HL-60 (cell line): ENCODE results near the gene PGGHG.
"Not testable (repeated sequence)": the region's sequence is repeated elsewhere in the genome, so short reads cannot be mapped to it uniquely, and the experiment has no call there.

Experiments
- DNase-seq, 2 experiments: peaks; one replicate each; pipeline ENCODE4 v3.0.0-alpha.2; 2010 to 2020; ENCODE audit warnings: low read depth in 1 of 2, low spot score in 1 of 2
- H3K27ac ChIP-seq: fragments of 250-450 bp; sonication (Bioruptor Pico); replicated peaks from 2 replicates; pipeline ENCODE4 v1.5.1; 2020; ENCODE audit warnings: mild to moderate bottlenecking, moderate library complexity
- H3K27me3 ChIP-seq: fragments of 250-450 bp; sonication (Bioruptor Pico); 2 replicates; pipeline ENCODE4 v1.5.1; 2021; ENCODE audit warnings: mild to moderate bottlenecking, moderate library complexity; ENCODE audit not compliant: insufficient read depth, poor library complexity, severe bottlenecking
- H3K4me3 ChIP-seq: replicated peaks from 2 replicates; pipeline ENCODE4 v1.5.1; 2011; ENCODE audit warnings: mild to moderate bottlenecking, control low read depth, low read length; ENCODE audit not compliant: insufficient read depth
- GABPA ChIP-seq: IDR thresholded peaks from 2 replicates; pipeline ENCODE4 v1.6.1; 2012; ENCODE audit warnings: low read depth
- POLR2AphosphoS5 ChIP-seq: IDR thresholded peaks from 2 replicates; pipeline ENCODE4 v1.6.1; 2012; ENCODE audit warnings: low read depth
- SPI1 ChIP-seq: IDR thresholded peaks from 2 replicates; pipeline ENCODE4 v1.6.1; 2012; ENCODE audit warnings: low read depth, mild to moderate bottlenecking, borderline replicate concordance
- TF ChIP-seq, protein P1 (sequence below): IDR thresholded peaks from 2 replicates; pipeline ENCODE4 v1.6.1; 2012; ENCODE audit warnings: low read depth; ENCODE audit not compliant: insufficient replicate concordance
- TF ChIP-seq, protein P2 (sequence below): IDR thresholded peaks from one replicate; pipeline ENCODE4 v1.5.1; 2011; ENCODE audit warnings: low read length, control low read depth, inconsistent platforms; ENCODE audit not compliant: insufficient read depth

Gene PGGHG

DNA sequence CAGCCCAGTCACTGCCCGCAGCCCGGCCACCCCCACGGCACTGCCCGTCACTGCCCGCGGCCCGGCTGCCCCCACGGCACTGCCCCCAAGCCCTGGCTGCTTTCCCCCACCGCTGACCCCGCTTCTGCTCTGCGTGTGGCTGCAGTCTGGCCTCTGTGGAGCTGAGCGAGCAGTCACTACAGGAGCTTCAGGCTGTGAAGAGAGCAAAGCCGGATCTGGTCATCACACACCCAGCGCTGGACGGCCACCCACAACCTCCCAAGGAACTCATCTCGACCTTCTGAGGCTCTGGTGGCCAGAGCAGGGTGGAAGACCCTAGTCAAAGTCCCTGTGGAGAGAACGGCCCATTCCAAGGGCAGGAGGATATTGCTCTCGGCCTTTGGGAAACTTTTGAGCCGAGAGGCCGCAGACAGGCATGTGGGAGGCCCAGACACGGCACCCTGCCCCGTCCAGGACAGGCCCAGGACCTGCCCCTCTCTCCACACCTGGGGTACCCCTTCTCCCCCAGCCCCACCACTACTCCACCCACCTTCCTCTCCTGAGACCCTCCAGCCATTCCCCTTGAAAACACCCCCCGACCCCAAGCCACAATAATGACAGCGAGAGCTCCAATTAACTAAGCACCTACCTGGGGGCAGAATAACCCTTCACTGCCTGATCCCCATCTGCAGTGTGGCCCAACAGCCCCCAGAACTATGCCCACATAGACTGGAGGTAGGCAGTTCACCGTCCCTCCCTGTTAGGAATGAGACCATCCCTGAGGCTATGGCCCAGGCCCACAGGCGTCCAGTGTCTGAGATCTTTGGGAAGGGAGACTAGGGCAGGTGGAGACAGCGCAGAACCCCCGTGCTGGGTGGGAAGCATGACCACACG lies 3.7 kb upstream of the PGGHG start:
- H3K27ac ChIP-seq, result no peak overlapping the region
- DNase-seq, result no peak
- TF ChIP-seq, protein P1, sequence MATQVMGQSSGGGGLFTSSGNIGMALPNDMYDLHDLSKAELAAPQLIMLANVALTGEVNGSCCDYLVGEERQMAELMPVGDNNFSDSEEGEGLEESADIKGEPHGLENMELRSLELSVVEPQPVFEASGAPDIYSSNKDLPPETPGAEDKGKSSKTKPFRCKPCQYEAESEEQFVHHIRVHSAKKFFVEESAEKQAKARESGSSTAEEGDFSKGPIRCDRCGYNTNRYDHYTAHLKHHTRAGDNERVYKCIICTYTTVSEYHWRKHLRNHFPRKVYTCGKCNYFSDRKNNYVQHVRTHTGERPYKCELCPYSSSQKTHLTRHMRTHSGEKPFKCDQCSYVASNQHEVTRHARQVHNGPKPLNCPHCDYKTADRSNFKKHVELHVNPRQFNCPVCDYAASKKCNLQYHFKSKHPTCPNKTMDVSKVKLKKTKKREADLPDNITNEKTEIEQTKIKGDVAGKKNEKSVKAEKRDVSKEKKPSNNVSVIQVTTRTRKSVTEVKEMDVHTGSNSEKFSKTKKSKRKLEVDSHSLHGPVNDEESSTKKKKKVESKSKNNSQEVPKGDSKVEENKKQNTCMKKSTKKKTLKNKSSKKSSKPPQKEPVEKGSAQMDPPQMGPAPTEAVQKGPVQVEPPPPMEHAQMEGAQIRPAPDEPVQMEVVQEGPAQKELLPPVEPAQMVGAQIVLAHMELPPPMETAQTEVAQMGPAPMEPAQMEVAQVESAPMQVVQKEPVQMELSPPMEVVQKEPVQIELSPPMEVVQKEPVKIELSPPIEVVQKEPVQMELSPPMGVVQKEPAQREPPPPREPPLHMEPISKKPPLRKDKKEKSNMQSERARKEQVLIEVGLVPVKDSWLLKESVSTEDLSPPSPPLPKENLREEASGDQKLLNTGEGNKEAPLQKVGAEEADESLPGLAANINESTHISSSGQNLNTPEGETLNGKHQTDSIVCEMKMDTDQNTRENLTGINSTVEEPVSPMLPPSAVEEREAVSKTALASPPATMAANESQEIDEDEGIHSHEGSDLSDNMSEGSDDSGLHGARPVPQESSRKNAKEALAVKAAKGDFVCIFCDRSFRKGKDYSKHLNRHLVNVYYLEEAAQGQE, result no peak
- TF ChIP-seq POLR2AphosphoS5 (no peak), SPI1 (no peak), GABPA (no peak)
- TF ChIP-seq, protein P2, sequence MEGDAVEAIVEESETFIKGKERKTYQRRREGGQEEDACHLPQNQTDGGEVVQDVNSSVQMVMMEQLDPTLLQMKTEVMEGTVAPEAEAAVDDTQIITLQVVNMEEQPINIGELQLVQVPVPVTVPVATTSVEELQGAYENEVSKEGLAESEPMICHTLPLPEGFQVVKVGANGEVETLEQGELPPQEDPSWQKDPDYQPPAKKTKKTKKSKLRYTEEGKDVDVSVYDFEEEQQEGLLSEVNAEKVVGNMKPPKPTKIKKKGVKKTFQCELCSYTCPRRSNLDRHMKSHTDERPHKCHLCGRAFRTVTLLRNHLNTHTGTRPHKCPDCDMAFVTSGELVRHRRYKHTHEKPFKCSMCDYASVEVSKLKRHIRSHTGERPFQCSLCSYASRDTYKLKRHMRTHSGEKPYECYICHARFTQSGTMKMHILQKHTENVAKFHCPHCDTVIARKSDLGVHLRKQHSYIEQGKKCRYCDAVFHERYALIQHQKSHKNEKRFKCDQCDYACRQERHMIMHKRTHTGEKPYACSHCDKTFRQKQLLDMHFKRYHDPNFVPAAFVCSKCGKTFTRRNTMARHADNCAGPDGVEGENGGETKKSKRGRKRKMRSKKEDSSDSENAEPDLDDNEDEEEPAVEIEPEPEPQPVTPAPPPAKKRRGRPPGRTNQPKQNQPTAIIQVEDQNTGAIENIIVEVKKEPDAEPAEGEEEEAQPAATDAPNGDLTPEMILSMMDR, result no peak
- H3K27me3 ChIP-seq, result peaks cover 17% of the 10 kb centered on the region
- H3K4me3 ChIP-seq, result no peak overlapping the region

DNA sequence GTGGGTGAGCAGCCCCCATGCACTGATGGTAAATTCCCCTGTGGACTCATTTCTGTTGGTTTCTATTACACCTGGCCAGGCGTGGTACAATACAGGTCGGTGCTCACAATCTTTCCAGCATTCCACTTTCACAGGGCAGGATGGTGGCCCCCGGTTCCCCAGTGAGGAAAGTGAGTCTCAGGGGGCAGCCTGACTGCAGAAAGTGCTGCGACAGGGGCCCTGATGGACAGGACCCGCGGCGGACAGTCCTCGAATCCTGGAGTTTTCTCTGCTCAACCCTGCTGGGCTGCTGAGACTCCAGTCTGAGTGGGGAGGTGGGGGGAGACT lies 3.1 kb upstream of the PGGHG start:
- no peak for DNase-seq
- H3K27me3 ChIP-seq, result peaks cover 14% of the 10 kb centered on the region
- no peak overlapping the region for H3K27ac ChIP-seq
- TF ChIP-seq, protein P1, result no peak
- TF ChIP-seq, protein P2, result no peak
- TF ChIP-seq SPI1 (no peak), GABPA (no peak), POLR2AphosphoS5 (no peak)
- H3K4me3 ChIP-seq, result no peak overlapping the region

DNA sequence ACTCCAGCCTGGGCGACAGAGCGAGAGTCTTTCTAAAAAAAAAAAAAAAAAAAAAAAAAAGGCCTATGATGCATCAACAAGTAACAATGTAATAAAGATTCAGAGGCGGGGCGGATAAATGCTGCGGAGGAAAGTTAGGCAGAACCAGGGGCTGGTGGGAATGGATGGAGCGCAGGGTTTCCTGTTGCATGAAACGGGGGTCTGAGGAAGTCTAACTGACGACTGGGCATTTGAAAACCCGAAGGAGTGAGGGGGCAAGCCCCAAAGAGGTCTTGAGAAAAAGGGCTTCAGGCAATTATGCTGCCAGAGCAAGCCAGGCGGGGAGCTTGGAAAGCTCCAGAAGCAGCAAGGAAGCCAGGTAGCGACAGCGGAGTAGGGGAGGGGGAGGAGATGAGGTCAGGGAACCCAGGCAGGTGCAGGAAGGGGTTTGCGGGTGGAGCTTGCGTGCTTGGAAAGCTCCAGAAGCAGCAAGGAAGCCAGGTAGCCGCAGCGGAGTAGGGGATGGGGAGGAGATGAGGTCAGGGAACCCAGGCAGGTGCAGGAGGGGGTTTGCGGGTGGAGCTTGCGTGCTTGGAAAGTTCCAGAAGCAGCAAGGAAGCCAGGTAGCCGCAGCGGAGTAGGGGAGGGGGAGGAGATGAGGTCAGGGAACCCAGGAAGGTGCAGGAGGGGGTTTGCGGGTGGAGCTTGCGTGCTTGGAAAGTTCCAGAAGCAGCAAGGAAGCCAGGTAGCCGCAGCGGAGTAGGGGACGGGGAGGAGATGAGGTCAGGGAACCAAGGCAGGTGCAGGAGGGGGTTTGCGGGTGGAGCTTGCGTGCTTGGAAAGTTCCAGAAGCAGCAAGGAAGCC lies 1.7 kb upstream of the PGGHG start:
- not testable (repeated sequence) for DNase-seq, H3K27ac ChIP-seq, H3K27me3 ChIP-seq, H3K4me3 ChIP-seq

DNA sequence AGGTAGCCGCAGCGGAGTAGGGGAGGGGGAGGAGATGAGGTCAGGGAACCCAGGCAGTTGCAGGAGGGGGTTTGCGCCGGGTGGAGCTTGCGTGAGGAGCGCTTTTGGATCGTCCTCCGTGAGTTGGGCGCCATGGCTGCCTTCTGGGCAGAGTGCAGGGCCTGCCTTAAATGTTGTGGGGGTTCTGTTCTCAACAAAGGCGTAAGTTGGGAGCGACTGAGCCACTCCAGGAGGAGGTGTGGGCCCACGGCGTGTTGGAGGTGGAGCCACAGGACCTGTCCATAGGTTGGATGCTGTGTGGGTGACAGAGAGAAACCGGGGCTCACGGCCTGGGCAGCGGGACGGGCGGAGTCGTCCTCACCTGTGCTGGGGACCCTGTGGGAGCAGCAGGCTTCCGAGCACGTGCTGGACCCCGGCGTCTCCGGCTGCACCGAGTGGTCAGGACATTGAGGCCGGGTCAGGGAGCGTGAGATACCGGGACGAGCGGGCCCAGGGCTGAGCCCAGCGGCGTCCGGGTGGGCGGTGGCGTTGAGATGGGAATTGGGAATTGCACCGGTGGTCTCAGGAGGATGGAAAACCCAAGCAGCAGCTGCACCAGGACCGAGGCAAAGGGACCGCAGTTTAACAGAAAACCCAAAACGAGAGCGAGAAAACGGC lies 977 bp upstream of the PGGHG start:
- TF ChIP-seq, protein P1, result no peak
- TF ChIP-seq GABPA (no peak), SPI1 (no peak), POLR2AphosphoS5 (no peak)
- TF ChIP-seq, protein P2, result no peak
- Histone ChIP-seq H3K4me3 (peak overlapping the region; percentile 33; the same call in 1 of the 2 replicates), H3K27ac (no peak overlapping the region), H3K27me3 (peaks cover 8% of the 10 kb centered on the region)
- no peak for DNase-seq
